Retinal pigment epithelial cell (primary cell): ENCODE measurements around the gene KTN1.

ENCODE experiments used
- DNase-seq: peaks from one replicate; pipeline ENCODE4 v3.0.0-alpha.2; 2010; ENCODE audit warnings: low read depth
- H3K4me3 ChIP-seq: 2 replicates; pipeline ENCODE4 v1.5.1; 2011; ENCODE audit warnings: mild to moderate bottlenecking, low read length, control low read depth, moderate library complexity
- TF ChIP-seq, protein P1 (sequence below): conservative IDR thresholded peaks from 2 replicates; pipeline ENCODE4 v1.5.1; 2011; ENCODE audit warnings: low read depth, low read length, control low read depth, inconsistent platforms

Gene KTN1, protein sequence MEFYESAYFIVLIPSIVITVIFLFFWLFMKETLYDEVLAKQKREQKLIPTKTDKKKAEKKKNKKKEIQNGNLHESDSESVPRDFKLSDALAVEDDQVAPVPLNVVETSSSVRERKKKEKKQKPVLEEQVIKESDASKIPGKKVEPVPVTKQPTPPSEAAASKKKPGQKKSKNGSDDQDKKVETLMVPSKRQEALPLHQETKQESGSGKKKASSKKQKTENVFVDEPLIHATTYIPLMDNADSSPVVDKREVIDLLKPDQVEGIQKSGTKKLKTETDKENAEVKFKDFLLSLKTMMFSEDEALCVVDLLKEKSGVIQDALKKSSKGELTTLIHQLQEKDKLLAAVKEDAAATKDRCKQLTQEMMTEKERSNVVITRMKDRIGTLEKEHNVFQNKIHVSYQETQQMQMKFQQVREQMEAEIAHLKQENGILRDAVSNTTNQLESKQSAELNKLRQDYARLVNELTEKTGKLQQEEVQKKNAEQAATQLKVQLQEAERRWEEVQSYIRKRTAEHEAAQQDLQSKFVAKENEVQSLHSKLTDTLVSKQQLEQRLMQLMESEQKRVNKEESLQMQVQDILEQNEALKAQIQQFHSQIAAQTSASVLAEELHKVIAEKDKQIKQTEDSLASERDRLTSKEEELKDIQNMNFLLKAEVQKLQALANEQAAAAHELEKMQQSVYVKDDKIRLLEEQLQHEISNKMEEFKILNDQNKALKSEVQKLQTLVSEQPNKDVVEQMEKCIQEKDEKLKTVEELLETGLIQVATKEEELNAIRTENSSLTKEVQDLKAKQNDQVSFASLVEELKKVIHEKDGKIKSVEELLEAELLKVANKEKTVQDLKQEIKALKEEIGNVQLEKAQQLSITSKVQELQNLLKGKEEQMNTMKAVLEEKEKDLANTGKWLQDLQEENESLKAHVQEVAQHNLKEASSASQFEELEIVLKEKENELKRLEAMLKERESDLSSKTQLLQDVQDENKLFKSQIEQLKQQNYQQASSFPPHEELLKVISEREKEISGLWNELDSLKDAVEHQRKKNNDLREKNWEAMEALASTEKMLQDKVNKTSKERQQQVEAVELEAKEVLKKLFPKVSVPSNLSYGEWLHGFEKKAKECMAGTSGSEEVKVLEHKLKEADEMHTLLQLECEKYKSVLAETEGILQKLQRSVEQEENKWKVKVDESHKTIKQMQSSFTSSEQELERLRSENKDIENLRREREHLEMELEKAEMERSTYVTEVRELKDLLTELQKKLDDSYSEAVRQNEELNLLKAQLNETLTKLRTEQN (N-terminal part only)

DNA sequence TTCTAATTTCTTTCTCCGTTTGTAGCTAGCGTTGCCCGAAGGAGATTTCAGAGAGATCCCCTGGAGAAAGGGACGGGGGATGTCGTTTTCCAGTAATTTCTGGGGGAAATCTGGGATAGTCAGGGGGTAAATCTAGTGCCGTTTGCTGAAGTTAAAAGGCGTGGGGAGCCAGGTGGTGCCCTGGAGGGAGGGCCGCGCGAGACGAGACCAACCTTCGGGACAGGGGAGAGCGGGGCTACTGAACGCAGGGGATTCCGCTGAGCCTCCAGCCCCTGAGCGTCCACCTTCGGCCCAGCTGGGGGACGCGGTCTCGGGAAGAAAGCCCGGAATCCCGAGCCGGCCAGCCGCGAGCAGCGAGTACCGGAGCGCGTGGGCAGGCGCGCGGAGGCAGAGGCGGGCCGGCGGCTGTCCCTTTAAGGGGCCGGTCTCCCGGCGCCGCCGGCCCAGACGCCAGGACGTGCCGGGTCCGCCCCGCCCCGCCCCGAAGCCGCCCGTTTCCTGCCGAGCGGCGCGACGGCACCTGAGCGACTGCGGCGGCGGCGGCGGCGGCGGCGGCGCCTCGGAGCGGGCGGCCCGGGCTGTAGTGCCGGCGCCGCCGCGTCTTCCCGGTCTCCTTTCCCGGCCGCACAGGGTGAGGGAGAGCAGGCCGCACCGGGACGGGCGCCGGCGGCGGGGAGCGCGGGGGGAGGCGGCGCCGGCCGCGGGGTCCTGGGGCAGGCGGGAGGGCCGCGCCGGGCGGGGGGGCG, at the start of gene KTN1:
Gene KTN1, plus strand, starts transcription at position 484 of the 746 bp plus-strand sequence. CDS start 31,842 bp downstream, outside the sequence.
- no peak for DNase-seq
- peak within 1 kb of the TSS; percentile 87 for H3K4me3 ChIP-seq
- TF ChIP-seq, protein P1, sequence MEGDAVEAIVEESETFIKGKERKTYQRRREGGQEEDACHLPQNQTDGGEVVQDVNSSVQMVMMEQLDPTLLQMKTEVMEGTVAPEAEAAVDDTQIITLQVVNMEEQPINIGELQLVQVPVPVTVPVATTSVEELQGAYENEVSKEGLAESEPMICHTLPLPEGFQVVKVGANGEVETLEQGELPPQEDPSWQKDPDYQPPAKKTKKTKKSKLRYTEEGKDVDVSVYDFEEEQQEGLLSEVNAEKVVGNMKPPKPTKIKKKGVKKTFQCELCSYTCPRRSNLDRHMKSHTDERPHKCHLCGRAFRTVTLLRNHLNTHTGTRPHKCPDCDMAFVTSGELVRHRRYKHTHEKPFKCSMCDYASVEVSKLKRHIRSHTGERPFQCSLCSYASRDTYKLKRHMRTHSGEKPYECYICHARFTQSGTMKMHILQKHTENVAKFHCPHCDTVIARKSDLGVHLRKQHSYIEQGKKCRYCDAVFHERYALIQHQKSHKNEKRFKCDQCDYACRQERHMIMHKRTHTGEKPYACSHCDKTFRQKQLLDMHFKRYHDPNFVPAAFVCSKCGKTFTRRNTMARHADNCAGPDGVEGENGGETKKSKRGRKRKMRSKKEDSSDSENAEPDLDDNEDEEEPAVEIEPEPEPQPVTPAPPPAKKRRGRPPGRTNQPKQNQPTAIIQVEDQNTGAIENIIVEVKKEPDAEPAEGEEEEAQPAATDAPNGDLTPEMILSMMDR, result no peak

DNA sequence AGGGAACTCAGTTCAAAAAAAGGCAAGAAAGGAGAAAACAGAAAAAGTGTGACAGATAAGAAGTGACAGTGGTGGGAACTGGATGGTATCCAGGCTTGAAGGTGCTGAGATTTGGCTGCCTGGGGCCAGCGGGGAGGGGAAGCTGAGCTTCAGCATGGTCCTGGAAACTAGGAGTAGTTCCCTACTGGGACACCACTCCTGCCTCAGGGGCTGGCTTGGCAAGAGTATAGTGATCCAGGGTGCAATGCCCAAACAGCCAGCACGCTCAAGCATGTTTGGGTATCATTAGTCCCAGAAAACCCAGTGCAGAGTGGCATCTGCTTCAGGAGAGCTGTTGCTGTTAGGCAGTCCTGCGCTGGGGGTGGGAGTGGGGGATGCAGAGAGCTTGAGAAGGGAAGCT, 49.5 kb upstream of the KTN1 start:
- DNase-seq, result no peak
- TF ChIP-seq, protein P1, result no peak
- H3K4me3 ChIP-seq, result no peak overlapping the region

DNA sequence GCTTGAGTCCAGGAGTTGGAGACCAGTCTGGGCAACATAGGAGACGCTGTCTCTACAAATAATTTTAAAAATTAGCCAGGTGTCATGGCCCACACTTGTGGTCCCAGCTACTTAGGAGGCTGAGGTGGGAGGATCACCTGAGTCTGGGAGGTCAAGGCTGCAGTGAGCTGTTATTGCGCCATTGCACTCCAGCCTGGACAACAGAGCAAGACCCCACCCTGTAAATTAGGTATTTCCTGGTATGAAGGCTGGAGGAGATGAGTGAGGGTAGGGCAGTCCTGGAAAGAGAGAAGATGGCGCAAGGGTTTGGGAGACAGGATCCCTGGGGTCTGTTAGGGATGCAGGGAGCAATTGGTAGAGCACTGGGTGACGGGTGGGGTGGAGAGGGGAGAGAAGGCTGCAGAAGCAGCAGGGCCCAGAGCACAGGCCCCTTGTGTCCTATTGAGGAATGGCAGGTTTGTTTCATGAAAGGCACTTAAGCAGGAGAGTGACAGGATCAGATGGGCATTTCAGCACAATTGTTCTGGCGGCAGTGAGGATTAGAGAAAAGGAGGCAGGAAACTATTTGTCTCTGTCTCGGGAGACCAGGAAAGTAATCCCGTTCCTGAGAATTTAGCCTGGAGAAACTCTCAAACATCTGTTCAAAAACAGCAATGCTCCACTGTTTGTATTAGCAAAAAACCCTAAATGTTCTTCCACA, 47.2 kb upstream of the KTN1 start:
- no peak for DNase-seq
- TF ChIP-seq, protein P1, result peak; percentile 43
- H3K4me3 ChIP-seq, result no peak overlapping the region

DNA sequence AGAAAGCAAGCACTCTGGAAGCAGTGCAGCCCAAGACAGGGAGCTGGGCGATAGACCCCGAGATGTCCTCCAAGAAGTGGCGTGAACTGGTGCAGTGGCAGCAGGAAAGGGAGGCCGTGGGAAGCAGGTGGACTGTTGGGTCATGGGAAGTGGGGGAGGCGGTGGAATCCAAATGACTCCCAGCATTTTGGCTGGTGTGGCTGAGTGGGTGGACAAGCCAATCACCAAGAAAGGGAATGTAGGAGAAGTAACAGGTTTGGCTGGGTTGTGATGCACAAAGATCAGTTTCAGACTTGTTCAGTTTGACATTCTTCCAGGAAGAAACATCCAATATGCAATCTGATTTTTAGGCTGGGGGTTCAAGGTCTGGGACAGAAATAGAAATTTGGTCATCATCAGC, 46.0 kb upstream of the KTN1 start:
- DNase-seq, result no peak
- TF ChIP-seq, protein P1, result no peak
- H3K4me3 ChIP-seq, result no peak overlapping the region

DNA sequence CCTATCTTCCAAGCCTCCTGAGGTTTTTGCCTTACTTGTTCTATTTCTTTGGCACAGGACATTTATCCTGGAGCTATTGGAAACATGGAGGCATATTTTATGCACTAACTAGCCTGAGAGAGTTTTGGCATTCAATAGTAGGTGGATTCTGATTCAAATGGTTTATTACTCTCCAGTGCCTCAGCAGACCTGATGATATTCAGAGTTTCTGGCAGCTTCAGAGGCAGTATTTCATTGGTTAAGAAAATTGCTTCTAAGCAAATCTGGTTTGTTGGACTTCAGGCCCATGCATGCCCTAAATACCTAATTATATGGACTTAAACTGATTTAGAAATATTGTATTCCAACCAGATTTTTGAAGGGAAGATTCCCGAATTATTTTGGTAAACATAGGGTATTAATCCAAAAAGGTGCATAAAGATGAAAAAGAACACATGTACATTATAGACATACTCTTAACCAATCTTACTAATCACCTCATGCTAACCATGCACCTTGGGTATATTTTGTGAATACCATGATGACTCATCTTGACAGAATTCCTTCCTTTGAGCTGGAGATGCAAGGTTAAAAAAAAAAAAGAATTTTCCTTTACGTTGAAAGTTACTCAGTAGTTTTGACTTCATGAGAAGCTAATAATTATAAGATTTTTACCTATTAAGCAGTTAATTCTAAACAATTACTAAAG, 44.3 kb upstream of the KTN1 start:
- DNase-seq, result no peak
- TF ChIP-seq, protein P1, result no peak
- H3K4me3 ChIP-seq, result no peak overlapping the region
